Posterior cingulate gyrus (tissue), 11 donors: ENCODE measurements around the gene PNPLA2.

ENCODE experiments used
- DNase-seq, 10 donors: peaks; one replicate each; pipeline versions ENCODE4 v3.0.0 to v3.0.0-alpha.2; 2020 to 2021; ENCODE audit warnings: mixed read lengths in 3 of 10
- intact Hi-C: fragments of 100-400 bp; cut with DNase I; formaldehyde crosslinking; loops from one replicate; pipeline ENCODE4 v1.15.1; 2023

The PNPLA2 gene

DNA sequence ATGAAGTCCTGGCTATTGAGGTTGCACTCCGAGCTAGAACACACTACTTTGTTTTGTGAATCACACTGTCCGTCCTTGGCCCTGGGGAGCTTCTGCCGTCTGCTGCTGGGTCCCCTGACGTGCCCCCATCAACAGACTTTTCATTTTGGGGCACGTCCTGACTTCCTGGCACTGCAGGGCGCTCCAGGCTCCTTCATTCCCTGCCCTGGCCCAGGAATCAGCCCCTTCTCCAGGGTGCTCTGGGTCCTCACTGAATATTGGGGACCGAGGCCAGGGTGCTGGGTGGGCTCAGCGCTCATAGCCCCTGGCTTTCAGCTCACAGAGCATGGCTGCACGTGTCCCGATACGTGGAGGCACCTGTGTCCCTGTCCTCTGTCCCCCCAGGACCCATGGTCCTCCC, 46.2 kb downstream of the PNPLA2 start:
- intact Hi-C loops, result no loop called here
- no peak for DNase-seq

DNA sequence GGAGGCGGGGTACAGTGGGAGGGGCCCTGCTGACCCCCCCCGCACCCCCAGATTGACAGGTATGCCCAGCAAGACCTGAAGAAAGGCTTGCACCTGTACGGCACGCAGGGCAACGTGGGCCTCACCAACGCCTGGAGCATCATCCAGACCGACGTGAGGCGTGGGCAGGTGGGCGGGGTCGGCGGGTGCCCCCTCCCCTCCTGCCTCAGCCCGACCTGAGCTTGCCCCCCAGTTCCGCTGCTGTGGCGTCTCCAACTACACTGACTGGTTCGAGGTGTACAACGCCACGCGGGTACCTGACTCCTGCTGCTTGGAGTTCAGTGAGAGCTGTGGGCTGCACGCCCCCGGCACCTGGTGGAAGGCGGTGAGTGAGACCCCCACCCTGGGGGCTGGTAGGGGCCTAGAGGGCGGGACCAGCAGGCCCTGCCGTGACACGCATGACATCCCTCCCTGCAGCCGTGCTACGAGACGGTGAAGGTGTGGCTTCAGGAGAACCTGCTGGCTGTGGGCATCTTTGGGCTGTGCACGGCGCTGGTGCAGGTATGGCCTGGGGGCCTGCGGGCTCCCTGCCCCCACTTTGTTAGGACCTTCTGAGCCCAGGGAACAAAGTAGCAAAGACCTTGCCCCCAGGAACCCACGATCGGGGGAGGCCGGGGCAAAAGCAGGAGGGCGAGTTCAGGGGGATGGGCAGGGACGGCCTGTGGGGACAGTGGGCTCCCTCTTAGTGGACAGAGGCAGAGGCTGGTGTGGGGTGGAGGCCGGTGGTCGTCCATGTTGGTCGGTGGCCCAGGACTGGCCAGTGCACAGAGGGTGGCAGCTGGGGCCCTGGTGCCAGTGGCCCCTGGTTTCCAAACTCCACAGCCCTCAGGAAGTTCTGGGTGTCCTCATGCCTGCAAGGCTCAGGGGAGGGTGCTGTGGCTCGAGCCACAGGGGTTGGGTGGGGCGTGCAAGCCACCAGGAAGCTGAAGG, 47.0 kb downstream of the PNPLA2 start:
- DNase-seq, result no peak
- intact Hi-C loops, result no loop called here

DNA sequence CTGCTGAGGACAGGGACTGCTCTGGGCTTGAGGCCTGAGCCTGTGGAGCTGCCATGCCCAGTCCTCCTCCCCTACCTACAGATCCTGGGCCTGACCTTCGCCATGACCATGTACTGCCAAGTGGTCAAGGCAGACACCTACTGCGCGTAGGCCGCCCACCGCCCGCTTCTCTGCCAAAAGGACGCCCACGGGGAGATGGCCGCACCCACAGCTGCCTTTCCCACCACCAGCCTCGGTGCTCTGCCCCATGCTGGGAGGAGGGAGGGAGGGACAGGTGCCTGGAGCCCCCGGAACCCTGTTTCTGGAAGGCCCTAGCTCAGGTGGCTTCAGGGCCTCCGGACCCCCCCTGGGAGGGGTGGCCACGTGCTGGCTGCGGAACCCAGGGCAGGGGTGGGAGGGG, 47.8 kb downstream of the PNPLA2 start:
- no peak for DNase-seq
- intact Hi-C loops, result no loop called here

DNA sequence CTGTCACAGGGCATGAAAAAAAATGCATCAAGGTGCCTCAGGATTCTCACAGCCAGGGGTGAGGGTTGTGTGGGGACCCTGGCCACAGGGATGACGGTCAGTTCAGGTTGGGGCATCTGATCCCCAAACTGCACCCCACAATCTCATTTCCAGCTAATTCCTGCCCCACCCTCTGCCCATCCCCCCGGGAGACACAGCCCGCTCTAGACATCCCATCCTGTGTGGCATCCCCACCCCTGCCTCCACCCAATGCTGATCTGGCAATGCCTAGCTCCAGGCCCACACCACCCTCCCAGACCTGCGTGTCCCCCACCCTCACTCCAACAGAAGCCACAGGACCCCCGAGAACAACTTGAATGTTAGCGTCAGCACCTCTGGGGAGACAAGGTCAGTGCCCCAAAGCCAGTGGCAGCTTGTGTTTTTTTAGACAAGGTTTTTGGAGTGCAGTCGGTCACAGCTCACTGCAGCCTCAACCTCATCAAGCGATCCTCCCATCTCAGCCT, 49.2 kb downstream of the PNPLA2 start:
- intact Hi-C loops, result no loop called here
- no peak for DNase-seq

GRCh38 chr11:868394-868793, 49.7 kb downstream of the PNPLA2 start:
- no peak for DNase-seq

GRCh38 chr11:868802-869201, 50.1 kb downstream of the PNPLA2 start:
- intact Hi-C loops, result no loop called here
- DNase-seq, result no peak

More at GRCh38 chr11:868394-868793, 49.7 kb downstream of the PNPLA2 start:
- intact Hi-C loops, result no loop called here

DNA sequence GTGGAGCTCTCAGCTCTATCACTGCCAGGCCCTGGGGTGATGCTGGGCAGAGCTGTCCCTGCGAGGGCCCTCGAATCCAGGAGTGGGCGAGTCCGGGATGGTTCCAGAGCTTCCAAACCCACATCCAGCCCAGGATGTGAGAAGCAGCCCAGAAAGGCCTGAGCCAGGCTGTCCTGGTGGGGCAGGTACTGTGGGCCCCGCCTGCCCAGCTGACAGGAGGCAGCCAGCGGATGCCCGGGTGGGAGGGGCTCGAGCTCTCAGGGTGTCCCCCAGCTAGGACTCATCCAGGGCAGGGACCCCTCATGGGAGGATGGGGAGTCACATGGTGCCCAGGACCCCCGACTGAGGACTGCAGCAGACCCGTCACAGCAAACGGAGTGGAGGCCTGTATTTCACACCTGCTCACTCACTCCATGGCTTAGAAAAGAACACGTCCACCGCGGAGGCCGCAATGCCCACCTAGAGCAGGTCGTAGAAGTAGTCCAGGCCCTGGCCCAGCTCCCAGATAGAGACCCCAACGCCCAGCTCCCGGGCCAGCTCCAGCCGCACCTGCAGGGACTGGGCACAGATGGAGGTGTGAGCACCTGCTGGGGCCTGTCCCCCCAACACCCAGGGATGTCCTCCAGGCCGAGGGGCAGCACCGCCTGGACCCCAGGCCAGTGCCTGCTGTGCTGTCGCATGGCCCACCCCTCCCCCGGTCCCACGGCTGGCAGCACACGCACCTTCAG, 50.8 kb downstream of the PNPLA2 start:
- intact Hi-C loops, result no loop called here
- DNase-seq, result no peak

GRCh38 chr11:870127-870413, 51.4 kb downstream of the PNPLA2 start:
- intact Hi-C loops, result no loop called here
- no peak for DNase-seq

- intact Hi-C loops, result no loop called here
- DNase-seq, result peak in 1 of 10 donors; percentile 85
Measured at GRCh38 chr11:870418-870817, 51.7 kb downstream of the PNPLA2 start.

- intact Hi-C loops, result no loop called here
Measured at GRCh38 chr11:871472-871871, 52.8 kb downstream of the PNPLA2 start.

DNA sequence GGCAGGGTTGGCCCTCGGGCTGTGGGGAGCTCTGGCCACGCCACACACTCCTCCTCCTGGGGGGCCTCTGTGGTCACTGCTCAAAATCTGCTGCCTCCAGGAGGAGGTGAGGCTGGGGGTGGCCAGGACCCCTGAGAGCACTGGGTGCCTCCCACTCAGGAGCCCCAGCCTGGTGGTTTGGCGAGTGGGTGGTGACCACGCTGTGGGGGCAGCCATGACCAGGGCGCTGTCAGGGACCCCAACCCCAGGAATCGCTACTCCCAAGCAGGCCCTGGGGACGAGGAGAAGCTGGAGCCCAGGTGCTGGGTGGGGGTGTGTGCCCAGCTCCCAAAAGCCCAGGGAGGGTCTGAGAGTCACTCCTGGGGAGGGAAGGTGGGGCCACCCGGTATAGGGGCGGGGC, 54.1 kb downstream of the PNPLA2 start:
- no peak for DNase-seq
- intact Hi-C loops, result no loop called here

More at GRCh38 chr11:871472-871871, 52.8 kb downstream of the PNPLA2 start:
- DNase-seq, result no peak

DNA sequence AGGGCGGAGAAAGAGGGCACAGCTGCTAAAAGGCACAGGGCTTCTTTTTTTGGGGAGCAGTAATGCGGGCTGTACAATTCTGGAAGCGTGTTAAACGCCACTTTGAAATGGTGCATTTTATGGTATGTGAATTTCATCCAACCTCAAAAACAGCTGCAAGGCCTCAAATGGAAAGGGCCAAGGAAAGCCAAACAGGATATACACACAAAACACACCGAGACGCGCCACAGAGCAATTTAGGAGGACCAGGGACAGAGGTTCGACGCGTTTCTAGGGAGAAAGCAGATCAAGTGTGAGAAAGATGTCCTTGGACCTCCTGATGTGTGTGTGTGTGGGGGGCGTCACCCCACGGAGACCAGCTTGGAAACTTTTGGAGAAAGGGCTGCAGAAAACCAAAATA, 55.0 kb downstream of the PNPLA2 start:
- intact Hi-C loops, result no loop called here
- DNase-seq, result no peak
